OCI-LY3 (cell line): ENCODE results near the gene RIBC1.

ENCODE experiments used
- EZH2phosphoT487 ChIP-seq: fragments of 200-600 bp; shearing (Covaris generic); IDR thresholded peaks from 2 replicates; pipeline ENCODE4 v1.6.1; 2018; ENCODE audit warnings: antibody characterized with exemption, mixed run types, low read depth
- TF ChIP-seq, protein P1 (sequence below): fragments of 200-600, 300-600 bp; sonication (generic); IDR thresholded peaks from 2 replicates; pipeline ENCODE4 v1.5.1; 2014; ENCODE audit warnings: antibody characterized with exemption, low read length, low read depth

DNA sequence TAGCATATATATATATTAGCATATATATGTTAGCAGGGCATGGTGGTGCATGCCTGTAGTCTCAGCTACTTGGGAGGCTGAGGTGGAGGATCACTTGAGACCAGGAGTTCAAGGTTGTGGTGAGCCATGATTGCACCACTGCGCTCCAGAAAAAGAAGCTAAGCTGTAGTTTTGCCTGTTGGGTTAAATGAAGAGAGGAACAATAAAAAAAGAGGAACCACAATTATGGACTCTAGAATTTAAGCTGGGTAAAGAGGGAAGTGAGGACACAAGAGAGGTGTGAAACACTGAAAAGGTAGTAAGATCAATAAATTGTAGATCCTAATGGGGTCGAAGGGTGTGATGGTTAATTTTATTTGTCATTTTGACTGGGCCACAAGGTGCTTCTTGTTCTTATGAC, 52.0 kb downstream of the RIBC1 start:
- TF ChIP-seq EZH2phosphoT487: no peak
- TF ChIP-seq, protein P1, sequence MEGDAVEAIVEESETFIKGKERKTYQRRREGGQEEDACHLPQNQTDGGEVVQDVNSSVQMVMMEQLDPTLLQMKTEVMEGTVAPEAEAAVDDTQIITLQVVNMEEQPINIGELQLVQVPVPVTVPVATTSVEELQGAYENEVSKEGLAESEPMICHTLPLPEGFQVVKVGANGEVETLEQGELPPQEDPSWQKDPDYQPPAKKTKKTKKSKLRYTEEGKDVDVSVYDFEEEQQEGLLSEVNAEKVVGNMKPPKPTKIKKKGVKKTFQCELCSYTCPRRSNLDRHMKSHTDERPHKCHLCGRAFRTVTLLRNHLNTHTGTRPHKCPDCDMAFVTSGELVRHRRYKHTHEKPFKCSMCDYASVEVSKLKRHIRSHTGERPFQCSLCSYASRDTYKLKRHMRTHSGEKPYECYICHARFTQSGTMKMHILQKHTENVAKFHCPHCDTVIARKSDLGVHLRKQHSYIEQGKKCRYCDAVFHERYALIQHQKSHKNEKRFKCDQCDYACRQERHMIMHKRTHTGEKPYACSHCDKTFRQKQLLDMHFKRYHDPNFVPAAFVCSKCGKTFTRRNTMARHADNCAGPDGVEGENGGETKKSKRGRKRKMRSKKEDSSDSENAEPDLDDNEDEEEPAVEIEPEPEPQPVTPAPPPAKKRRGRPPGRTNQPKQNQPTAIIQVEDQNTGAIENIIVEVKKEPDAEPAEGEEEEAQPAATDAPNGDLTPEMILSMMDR: no peak
